Small intestine (tissue), 7 donors: Measurements from ENCODE around the gene CLIC3. TPM values are rescaled to one million over a fixed set of nuclear protein-coding genes. Genes with fewer than 3 reads are reported as not detected.

ENCODE experiments used
- DNase-seq, 2 donors: peaks; one replicate each; pipeline versions ENCODE4 v3.0.0 to v3.0.0-alpha.2; 2013
- FAIRE-seq: peaks from 2 replicates; lab custom pipeline; 2012; peaks lifted over from hg19 to GRCh38; lab: Jason Lieb, UNC
- H3K27ac ChIP-seq, 3 donors: one replicate each; pipeline ENCODE4 v1.5.1; 2013; ENCODE audit warnings: low read length in 2 of 3, mild to moderate bottlenecking in 2 of 3, control low read depth in 1 of 3, inconsistent platforms in 1 of 3, low read depth in 1 of 3, moderate library complexity in 1 of 3
- H3K27me3 ChIP-seq, 3 donors: one replicate each; pipeline ENCODE4 v1.6.1; 2013; ENCODE audit warnings: low read length in 3 of 3, inconsistent platforms in 1 of 3; ENCODE audit not compliant: control insufficient read depth in 3 of 3, insufficient read depth in 3 of 3
- H3K36me3 ChIP-seq, 3 donors: one replicate each; pipeline ENCODE4 v1.6.1; 2013; ENCODE audit warnings: low read length in 3 of 3, inconsistent platforms in 1 of 3, low read depth in 1 of 3, mild to moderate bottlenecking in 1 of 3, moderate library complexity in 1 of 3; ENCODE audit not compliant: control insufficient read depth in 3 of 3, insufficient read depth in 2 of 3
- H3K4me1 ChIP-seq, 3 donors: one replicate each; pipeline ENCODE4 v1.6.1; 2013; ENCODE audit warnings: low read length in 2 of 3, inconsistent platforms in 1 of 3, low read depth in 1 of 3, mild to moderate bottlenecking in 1 of 3, moderate library complexity in 1 of 3; ENCODE audit not compliant: control insufficient read depth in 3 of 3, insufficient read depth in 2 of 3
- H3K4me3 ChIP-seq, 3 donors: one replicate each; pipeline ENCODE4 v1.5.1; 2013; ENCODE audit warnings: low read length in 3 of 3, control low read depth in 1 of 3, inconsistent platforms in 1 of 3, low read depth in 1 of 3, mild to moderate bottlenecking in 1 of 3, moderate library complexity in 1 of 3
- H3K9me3 ChIP-seq, 2 donors: one replicate each; pipeline ENCODE4 v1.6.1; 2013; ENCODE audit warnings: low read depth in 1 of 2, low read length in 1 of 2; ENCODE audit not compliant: control insufficient read depth in 2 of 2, insufficient read depth in 1 of 2
- WGBS, 3 donors: extraction: QIAGEN DNeasy Blood & Tissue Kit; methylation state at CpG; one replicate each; pipeline ENCODE4 v1.1.7; 2013; 5-methylcytosine and 5-hydroxymethylcytosine counted together
- polyA plus RNA-seq, 4 donors: library from polyadenylated mRNA; stranded (reverse) in 3 of 4; unstranded in 1 of 4; fragments of 200-250 nt in 3 of 4; fragments of 120-200 nt in 1 of 4; gene quantifications; one replicate each; pipeline versions ENCODE4 v1.2.1 to v1.2.3, GENCODE V29; 2013
- donor health status: healthy with polysubstance abuse.
- donor health status: control.
- donor health status: control.
- donor health status: Bipolar disorder and iron deficiency.
- donor health status: healthy.

CLIC3 gene
- polyA plus RNA-seq, 4 donors = 0.81 to 6.2 (median 1.4) TPM; not detected in 1

GRCh38 chr9:137040568-137040967, 44.2 kb upstream of the CLIC3 start:
- 85 to 91% (median 87%) methylated on average over 16 to 23 of the region's 23 CpGs for WGBS, 3 donors
- no peaks in the 10 kb centered on the region for H3K9me3 ChIP-seq
- FAIRE-seq = no peak
- H3K27me3 ChIP-seq = peaks cover 0 to 21% (median 0%) of the 10 kb centered on the region in 3 donors
- H3K4me1 ChIP-seq = peaks cover 0 to 21% (median 0%) of the 10 kb centered on the region in 3 donors
- H3K36me3 ChIP-seq = peaks cover 0 to 22% (median 0%) of the 10 kb centered on the region in 3 donors
- DNase-seq = no peak
- H3K27ac ChIP-seq = no peak overlapping the region
- no peak overlapping the region for H3K4me3 ChIP-seq

GRCh38 chr9:137039611-137040366, 43.4 kb upstream of the CLIC3 start:
- Histone ChIP-seq H3K27me3 (peaks cover 0 to 13% (median 0%) of the 10 kb centered on the region in 3 donors), H3K27ac (no peak overlapping the region), H3K9me3 (no peaks in the 10 kb centered on the region), H3K4me3 (no peak overlapping the region), H3K4me1 (peaks cover 0 to 20% (median 0%) of the 10 kb centered on the region in 3 donors), H3K36me3 (peaks cover 0 to 22% (median 0%) of the 10 kb centered on the region in 3 donors)
- FAIRE-seq = no peak
- DNase-seq = no peak
- 86 to 90% (median 88%) methylated on average over 27 to 32 of the region's 32 CpGs for WGBS, 3 donors

- H3K27me3 ChIP-seq = peaks cover 0 to 5% (median 0%) of the 10 kb centered on the region in 3 donors
- H3K27ac ChIP-seq = no peak overlapping the region
- DNase-seq = no peak
- WGBS, 3 donors = 79 to 94% (median 87%) methylated on average over 9 of the region's 9 CpGs
- no peak for FAIRE-seq
- no peaks in the 10 kb centered on the region for H3K9me3 ChIP-seq
- peaks cover 0 to 22% (median 0%) of the 10 kb centered on the region in 3 donors for H3K36me3 ChIP-seq
- H3K4me3 ChIP-seq = no peak overlapping the region
- H3K4me1 ChIP-seq = peaks cover 0 to 17% (median 0%) of the 10 kb centered on the region in 3 donors
These were observed 42.5 kb upstream of the CLIC3 start for GRCh38 chr9:137038916-137039315.

GRCh38 chr9:137037483-137037882, 41.1 kb upstream of the CLIC3 start:
- Histone ChIP-seq H3K27ac (no peak overlapping the region), H3K27me3 (no peaks in the 10 kb centered on the region), H3K36me3 (peaks cover 0 to 22% (median 0%) of the 10 kb centered on the region in 3 donors), H3K9me3 (no peaks in the 10 kb centered on the region), H3K4me3 (no peak overlapping the region), H3K4me1 (peaks cover 0 to 14% (median 0%) of the 10 kb centered on the region in 3 donors)
- FAIRE-seq = no peak
- 69 to 80% (median 79%) methylated on average over 10 of the region's 10 CpGs for WGBS, 3 donors
- no peak for DNase-seq

GRCh38 chr9:137037035-137037434, 40.7 kb upstream of the CLIC3 start:
- no peaks in the 10 kb centered on the region for H3K9me3 ChIP-seq
- no peak overlapping the region for H3K27ac ChIP-seq
- peaks cover 0 to 18% (median 0%) of the 10 kb centered on the region in 3 donors for H3K4me1 ChIP-seq
- no peaks in the 10 kb centered on the region for H3K27me3 ChIP-seq
- H3K4me3 ChIP-seq = no peak overlapping the region
- no peak for FAIRE-seq
- DNase-seq = no peak
- 37 to 72% (median 56%) methylated on average over 13 of the region's 13 CpGs for WGBS, 3 donors
- H3K36me3 ChIP-seq = peaks cover 0 to 22% (median 0%) of the 10 kb centered on the region in 3 donors

- Histone ChIP-seq H3K4me1 (peaks cover 0 to 29% (median 0%) of the 10 kb centered on the region in 3 donors), H3K27ac (no peak overlapping the region), H3K4me3 (no peak overlapping the region), H3K9me3 (no peaks in the 10 kb centered on the region), H3K27me3 (no peaks in the 10 kb centered on the region), H3K36me3 (peaks cover 0 to 22% (median 0%) of the 10 kb centered on the region in 3 donors)
- no peak for DNase-seq
- WGBS, 3 donors = 78 to 82% (median 78%) methylated on average over 8 of the region's 8 CpGs
- no peak for FAIRE-seq
These were observed 39.6 kb upstream of the CLIC3 start for GRCh38 chr9:137035937-137036336.

GRCh38 chr9:137035507-137035834, 39.1 kb upstream of the CLIC3 start:
- no peak overlapping the region for H3K27ac ChIP-seq
- no peak overlapping the region for H3K4me3 ChIP-seq
- H3K9me3 ChIP-seq = no peaks in the 10 kb centered on the region
- peaks cover 0 to 18% (median 0%) of the 10 kb centered on the region in 3 donors for H3K36me3 ChIP-seq
- no peaks in the 10 kb centered on the region for H3K27me3 ChIP-seq
- WGBS, 3 donors = 28 to 31% (median 30%) methylated on average over 9 of the region's 9 CpGs
- H3K4me1 ChIP-seq = peaks cover 0 to 34% (median 0%) of the 10 kb centered on the region in 3 donors
- FAIRE-seq (no peak), DNase-seq (no peak)

- peaks cover 0 to 15% (median 0%) of the 10 kb centered on the region in 3 donors for H3K36me3 ChIP-seq
- WGBS, 3 donors = 6 to 18% (median 8%) methylated on average over 22 to 24 of the region's 24 CpGs
- H3K9me3 ChIP-seq = no peaks in the 10 kb centered on the region
- peaks cover 0 to 39% (median 0%) of the 10 kb centered on the region in 3 donors for H3K4me1 ChIP-seq
- H3K27ac ChIP-seq = no peak overlapping the region
- peak; percentile 81 to 91 for DNase-seq
- FAIRE-seq = no peak
- H3K27me3 ChIP-seq = no peaks in the 10 kb centered on the region
- no peak overlapping the region for H3K4me3 ChIP-seq
These were observed 38.5 kb upstream of the CLIC3 start for GRCh38 chr9:137034709-137035506.
